HG02610 (cell line): ENCODE results near the gene MYZAP.
A peak's percentile ranks its signal among the peaks of the same experiment; 100 is the strongest.

ENCODE experiments used
- ATAC-seq: cut with Tn5 transposase; IDR thresholded peaks from one replicate; pipeline ENCODE4 v1.9.1; 2021; ENCODE audit warnings: mild to moderate bottlenecking, moderate library complexity; ENCODE audit not compliant: unreplicated experiment

MYZAP gene

GRCh38 chr15:57591822-57592367 is at the start of gene MYZAP:
TSS of gene MYZAP (plus strand) at chr15:57591904. CDS start at chr15:57592035, 131 bp downstream.
- ATAC-seq = no peak

GRCh38 chr15:57542505-57542817 is 49.2 kb upstream of the MYZAP start:
- no peak for ATAC-seq

- ATAC-seq = no peak
These were observed 46.7 kb upstream of the MYZAP start for GRCh38 chr15:57544848-57545480.

GRCh38 chr15:57545995-57546394 is 45.7 kb upstream of the MYZAP start:
- no peak for ATAC-seq

GRCh38 chr15:57547243-57547755 is 44.4 kb upstream of the MYZAP start:
- no peak for ATAC-seq

GRCh38 chr15:57548351-57548750 is 43.4 kb upstream of the MYZAP start:
- no peak for ATAC-seq

- ATAC-seq = no peak
These were observed 42.9 kb upstream of the MYZAP start for GRCh38 chr15:57548835-57549234.

GRCh38 chr15:57549935-57550334 is 41.8 kb upstream of the MYZAP start:
- ATAC-seq = no peak

- no peak for ATAC-seq
These were observed 41.1 kb upstream of the MYZAP start for GRCh38 chr15:57550640-57551039.

GRCh38 chr15:57551715-57552677 is 39.7 kb upstream of the MYZAP start:
- no peak for ATAC-seq

- ATAC-seq = no peak
These were observed 38.9 kb upstream of the MYZAP start for GRCh38 chr15:57552678-57553334.

- no peak for ATAC-seq
These were observed 38.2 kb upstream of the MYZAP start for GRCh38 chr15:57553526-57553925.

GRCh38 chr15:57554063-57554811 is 37.5 kb upstream of the MYZAP start:
- ATAC-seq = no peak

- ATAC-seq = no peak
These were observed 36.9 kb upstream of the MYZAP start for GRCh38 chr15:57554812-57555179.

GRCh38 chr15:57555270-57555669 is 36.4 kb upstream of the MYZAP start:
- no peak for ATAC-seq

- ATAC-seq = no peak
These were observed 35.7 kb upstream of the MYZAP start for GRCh38 chr15:57556040-57556439.

- no peak for ATAC-seq
These were observed 34.4 kb upstream of the MYZAP start for GRCh38 chr15:57557267-57557666.

- ATAC-seq = no peak
These were observed 33.9 kb upstream of the MYZAP start for GRCh38 chr15:57557810-57558209.

- no peak for ATAC-seq
These were observed 31.8 kb upstream of the MYZAP start for GRCh38 chr15:57559875-57560274.

- peak; percentile 69 for ATAC-seq
These were observed 30.5 kb upstream of the MYZAP start for GRCh38 chr15:57561041-57561711.
